Measurements from ENCODE around the gene STAU1.

DNA sequence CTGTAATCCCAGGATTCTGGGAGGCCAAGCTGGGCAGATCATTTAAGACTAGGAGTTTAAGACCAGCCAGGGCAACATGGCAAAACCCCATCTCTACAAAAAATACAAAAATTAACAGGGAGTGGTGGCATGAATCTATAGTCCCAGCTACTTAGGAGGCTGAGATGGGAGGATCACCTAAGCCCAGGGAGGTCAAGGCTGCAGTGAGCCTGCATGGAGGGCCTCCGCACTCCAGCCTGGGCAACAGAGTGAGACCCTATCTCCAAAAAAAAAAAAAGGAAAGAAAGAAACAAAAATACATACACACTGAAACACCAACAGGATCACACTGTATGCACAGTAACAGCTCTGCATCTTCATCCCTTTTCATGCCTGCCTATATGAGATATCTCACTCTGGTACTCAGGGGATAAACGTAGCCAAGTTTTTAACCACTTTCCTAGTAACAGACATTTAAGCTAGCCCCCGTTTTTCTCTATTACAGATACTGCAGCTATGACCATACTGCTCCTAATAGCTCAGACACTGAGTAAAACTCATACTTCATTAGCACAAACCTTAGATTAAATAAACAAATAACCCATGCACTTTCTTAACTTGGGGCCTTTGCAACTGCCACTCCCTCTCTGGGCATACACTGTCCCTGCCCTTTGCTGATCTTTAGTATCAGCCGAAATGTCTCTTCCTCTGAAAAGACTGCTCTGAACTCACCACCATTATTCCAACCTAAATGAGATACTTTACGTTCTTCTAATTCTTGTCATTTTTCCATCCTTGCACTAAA lies 41.5 kb downstream of the STAU1 start:
- no peak for TF ChIP-seq ARNTL (CRISPR knock-in tag; IDR thresholded peaks at IDR 0.05; ENCODE audit: borderline replicate concordance, low read depth)
- TF ChIP-seq, protein P1, sequence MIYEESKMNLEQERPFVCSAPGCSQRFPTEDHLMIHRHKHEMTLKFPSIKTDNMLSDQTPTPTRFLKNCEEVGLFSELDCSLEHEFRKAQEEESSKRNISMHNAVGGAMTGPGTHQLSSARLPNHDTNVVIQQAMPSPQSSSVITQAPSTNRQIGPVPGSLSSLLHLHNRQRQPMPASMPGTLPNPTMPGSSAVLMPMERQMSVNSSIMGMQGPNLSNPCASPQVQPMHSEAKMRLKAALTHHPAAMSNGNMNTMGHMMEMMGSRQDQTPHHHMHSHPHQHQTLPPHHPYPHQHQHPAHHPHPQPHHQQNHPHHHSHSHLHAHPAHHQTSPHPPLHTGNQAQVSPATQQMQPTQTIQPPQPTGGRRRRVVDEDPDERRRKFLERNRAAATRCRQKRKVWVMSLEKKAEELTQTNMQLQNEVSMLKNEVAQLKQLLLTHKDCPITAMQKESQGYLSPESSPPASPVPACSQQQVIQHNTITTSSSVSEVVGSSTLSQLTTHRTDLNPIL (CRISPR knock-in tag; IDR thresholded peaks at IDR 0.05; ENCODE audit: low read depth), result no peak
- TF ChIP-seq RARB (CRISPR knock-in tag; IDR thresholded peaks at IDR 0.05), result no peak
- TF ChIP-seq TCF4 (CRISPR knock-in tag; IDR thresholded peaks at IDR 0.05; ENCODE audit: borderline replicate concordance), result no peak
- TF ChIP-seq ZNF70 (CRISPR knock-in tag; IDR thresholded peaks at IDR 0.05), result no peak
- TF ChIP-seq, protein P2, sequence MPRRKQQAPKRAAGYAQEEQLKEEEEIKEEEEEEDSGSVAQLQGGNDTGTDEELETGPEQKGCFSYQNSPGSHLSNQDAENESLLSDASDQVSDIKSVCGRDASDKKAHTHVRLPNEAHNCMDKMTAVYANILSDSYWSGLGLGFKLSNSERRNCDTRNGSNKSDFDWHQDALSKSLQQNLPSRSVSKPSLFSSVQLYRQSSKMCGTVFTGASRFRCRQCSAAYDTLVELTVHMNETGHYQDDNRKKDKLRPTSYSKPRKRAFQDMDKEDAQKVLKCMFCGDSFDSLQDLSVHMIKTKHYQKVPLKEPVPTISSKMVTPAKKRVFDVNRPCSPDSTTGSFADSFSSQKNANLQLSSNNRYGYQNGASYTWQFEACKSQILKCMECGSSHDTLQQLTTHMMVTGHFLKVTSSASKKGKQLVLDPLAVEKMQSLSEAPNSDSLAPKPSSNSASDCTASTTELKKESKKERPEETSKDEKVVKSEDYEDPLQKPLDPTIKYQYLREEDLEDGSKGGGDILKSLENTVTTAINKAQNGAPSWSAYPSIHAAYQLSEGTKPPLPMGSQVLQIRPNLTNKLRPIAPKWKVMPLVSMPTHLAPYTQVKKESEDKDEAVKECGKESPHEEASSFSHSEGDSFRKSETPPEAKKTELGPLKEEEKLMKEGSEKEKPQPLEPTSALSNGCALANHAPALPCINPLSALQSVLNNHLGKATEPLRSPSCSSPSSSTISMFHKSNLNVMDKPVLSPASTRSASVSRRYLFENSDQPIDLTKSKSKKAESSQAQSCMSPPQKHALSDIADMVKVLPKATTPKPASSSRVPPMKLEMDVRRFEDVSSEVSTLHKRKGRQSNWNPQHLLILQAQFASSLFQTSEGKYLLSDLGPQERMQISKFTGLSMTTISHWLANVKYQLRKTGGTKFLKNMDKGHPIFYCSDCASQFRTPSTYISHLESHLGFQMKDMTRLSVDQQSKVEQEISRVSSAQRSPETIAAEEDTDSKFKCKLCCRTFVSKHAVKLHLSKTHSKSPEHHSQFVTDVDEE (CRISPR knock-in tag; IDR thresholded peaks at IDR 0.05), result no peak
- TF ChIP-seq GLIS3 (CRISPR knock-in tag; IDR thresholded peaks at IDR 0.05), result no peak
- no peak for TF ChIP-seq BACH2 (CRISPR knock-in tag; IDR thresholded peaks at IDR 0.05; ENCODE audit: borderline replicate concordance)
- no peak for TF ChIP-seq PPARA (CRISPR knock-in tag; IDR thresholded peaks at IDR 0.05; ENCODE audit: borderline replicate concordance)
